ENCODE measurements around the gene ITPRID1.

DNA sequence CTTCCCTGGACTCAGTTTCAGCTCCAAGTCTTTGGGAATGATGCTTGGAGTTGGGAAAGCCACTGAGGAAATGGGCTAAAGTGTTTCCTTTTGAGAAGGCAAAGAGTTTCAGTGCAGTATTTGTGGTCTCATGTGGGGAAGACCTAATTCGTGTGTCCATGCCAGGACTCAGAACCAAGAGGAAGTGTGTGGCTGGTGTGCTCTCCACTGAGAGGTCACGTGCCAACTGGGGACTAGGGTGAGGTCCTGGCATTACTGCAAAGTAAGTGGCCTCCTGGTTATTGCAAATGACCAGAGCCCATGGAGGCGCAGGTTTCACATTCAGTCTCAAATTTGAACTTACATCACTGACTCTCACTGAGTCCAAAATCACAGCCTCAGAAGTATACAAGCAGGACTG is 48.6 kb upstream of the ITPRID1 start:
- TF ChIP-seq, protein P1, sequence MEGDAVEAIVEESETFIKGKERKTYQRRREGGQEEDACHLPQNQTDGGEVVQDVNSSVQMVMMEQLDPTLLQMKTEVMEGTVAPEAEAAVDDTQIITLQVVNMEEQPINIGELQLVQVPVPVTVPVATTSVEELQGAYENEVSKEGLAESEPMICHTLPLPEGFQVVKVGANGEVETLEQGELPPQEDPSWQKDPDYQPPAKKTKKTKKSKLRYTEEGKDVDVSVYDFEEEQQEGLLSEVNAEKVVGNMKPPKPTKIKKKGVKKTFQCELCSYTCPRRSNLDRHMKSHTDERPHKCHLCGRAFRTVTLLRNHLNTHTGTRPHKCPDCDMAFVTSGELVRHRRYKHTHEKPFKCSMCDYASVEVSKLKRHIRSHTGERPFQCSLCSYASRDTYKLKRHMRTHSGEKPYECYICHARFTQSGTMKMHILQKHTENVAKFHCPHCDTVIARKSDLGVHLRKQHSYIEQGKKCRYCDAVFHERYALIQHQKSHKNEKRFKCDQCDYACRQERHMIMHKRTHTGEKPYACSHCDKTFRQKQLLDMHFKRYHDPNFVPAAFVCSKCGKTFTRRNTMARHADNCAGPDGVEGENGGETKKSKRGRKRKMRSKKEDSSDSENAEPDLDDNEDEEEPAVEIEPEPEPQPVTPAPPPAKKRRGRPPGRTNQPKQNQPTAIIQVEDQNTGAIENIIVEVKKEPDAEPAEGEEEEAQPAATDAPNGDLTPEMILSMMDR (conservative IDR thresholded peaks at IDR 0.05), result no peak
- no peak for TF ChIP-seq ZFX (IDR thresholded peaks at IDR 0.05)
